Activated naive CD8-positive, alpha-beta T cell treated with anti-CD3 and anti-CD28 coated beads, Interleukin-2, amount 50 U/mL, for 24 hours (primary cell): ENCODE results near the gene ZNF280D.
"Not testable (repeated sequence)": the region's sequence is repeated elsewhere in the genome, so short reads cannot be mapped to it uniquely, and the experiment has no call there.

Experiments used
- ATAC-seq: fragments of 150-1000 bp; cut with Tn5 transposase; one replicate; pipeline ENCODE4 v1.10.0; 2021
- DNase-seq: peaks from one replicate; pipeline ENCODE4 v3.0.0; 2021
- H3K27ac Mint-ChIP-seq: one replicate; pipeline ENCODE4 v1.8.0; 2021; ENCODE audit warnings: mild to moderate bottlenecking, mixed read lengths
- H3K27me3 Mint-ChIP-seq: one replicate; pipeline ENCODE4 v1.8.0; 2021; ENCODE audit warnings: mixed read lengths
- H3K36me3 Mint-ChIP-seq: one replicate; pipeline ENCODE4 v1.8.0; 2021; ENCODE audit warnings: low read depth, mixed read lengths
- H3K4me1 Mint-ChIP-seq: one replicate; pipeline ENCODE4 v1.8.0; 2021; ENCODE audit warnings: mixed read lengths
- H3K4me3 Mint-ChIP-seq: one replicate; pipeline ENCODE4 v1.8.0; 2021; ENCODE audit warnings: mild to moderate bottlenecking, moderate library complexity, mixed read lengths
- H3K9me3 Mint-ChIP-seq: one replicate; pipeline ENCODE4 v1.8.0; 2021; ENCODE audit warnings: mixed read lengths

ZNF280D gene

GRCh38 chr15:56716334-56716733 lies 17.0 kb downstream of the ZNF280D start:
- Mint-ChIP-seq H3K36me3 (no peaks in the 10 kb centered on the region), H3K4me1 (peaks cover 38% of the 10 kb centered on the region), H3K4me3 (no peak overlapping the region), H3K27ac (no peak overlapping the region), H3K9me3 (no peaks in the 10 kb centered on the region), H3K27me3 (no peaks in the 10 kb centered on the region)
- DNase-seq = no peak
- no peak for ATAC-seq

GRCh38 chr15:56715220-56715619 lies 18.1 kb downstream of the ZNF280D start:
- H3K27ac Mint-ChIP-seq = no peak overlapping the region
- H3K9me3 Mint-ChIP-seq = no peaks in the 10 kb centered on the region
- no peak for DNase-seq
- no peak for ATAC-seq
- peaks cover 33% of the 10 kb centered on the region for H3K4me1 Mint-ChIP-seq
- peaks cover 2% of the 10 kb centered on the region for H3K36me3 Mint-ChIP-seq
- no peak overlapping the region for H3K4me3 Mint-ChIP-seq
- H3K27me3 Mint-ChIP-seq = no peaks in the 10 kb centered on the region

GRCh38 chr15:56709502-56709901 lies 23.8 kb downstream of the ZNF280D start:
- DNase-seq, H3K36me3 Mint-ChIP-seq, H3K27ac Mint-ChIP-seq, ATAC-seq, H3K9me3 Mint-ChIP-seq, H3K4me1 Mint-ChIP-seq, H3K4me3 Mint-ChIP-seq, H3K27me3 Mint-ChIP-seq: not testable (repeated sequence)

- peak; percentile 43 for ATAC-seq
- Mint-ChIP-seq H3K36me3 (peaks cover 31% of the 10 kb centered on the region), H3K4me3 (no peak overlapping the region)
Measured at GRCh38 chr15:56699743-56700142, 33.6 kb downstream of the ZNF280D start.

GRCh38 chr15:56698270-56698669 lies 35.0 kb downstream of the ZNF280D start:
- Mint-ChIP-seq H3K27ac (no peak overlapping the region), H3K36me3 (peaks cover 21% of the 10 kb centered on the region), H3K4me3 (no peak overlapping the region), H3K4me1 (no peaks in the 10 kb centered on the region), H3K27me3 (no peaks in the 10 kb centered on the region), H3K9me3 (no peaks in the 10 kb centered on the region)
- DNase-seq = no peak
- ATAC-seq = no peak

More at GRCh38 chr15:56699743-56700142, 33.6 kb downstream of the ZNF280D start:
- no peak overlapping the region for H3K27ac Mint-ChIP-seq
- H3K27me3 Mint-ChIP-seq = no peaks in the 10 kb centered on the region
- H3K4me1 Mint-ChIP-seq = no peaks in the 10 kb centered on the region
- no peak for DNase-seq
- no peaks in the 10 kb centered on the region for H3K9me3 Mint-ChIP-seq

GRCh38 chr15:56693761-56694160 lies 39.5 kb downstream of the ZNF280D start:
- Mint-ChIP-seq H3K4me1 (no peaks in the 10 kb centered on the region), H3K36me3 (no peaks in the 10 kb centered on the region), H3K9me3 (no peaks in the 10 kb centered on the region), H3K4me3 (no peak overlapping the region), H3K27ac (no peak overlapping the region), H3K27me3 (no peaks in the 10 kb centered on the region)
- no peak for ATAC-seq
- no peak for DNase-seq

GRCh38 chr15:56690733-56691132 lies 42.6 kb downstream of the ZNF280D start:
- Mint-ChIP-seq H3K9me3 (no peaks in the 10 kb centered on the region), H3K4me1 (no peaks in the 10 kb centered on the region), H3K4me3 (no peak overlapping the region), H3K27me3 (no peaks in the 10 kb centered on the region), H3K27ac (no peak overlapping the region), H3K36me3 (peaks cover 5% of the 10 kb centered on the region)
- DNase-seq (no peak), ATAC-seq (no peak)

- no peaks in the 10 kb centered on the region for H3K4me1 Mint-ChIP-seq
- H3K27ac Mint-ChIP-seq = no peak overlapping the region
- H3K36me3 Mint-ChIP-seq = peaks cover 5% of the 10 kb centered on the region
- H3K9me3 Mint-ChIP-seq = no peaks in the 10 kb centered on the region
- no peak for ATAC-seq
- no peak for DNase-seq
- H3K4me3 Mint-ChIP-seq = no peak overlapping the region
- no peaks in the 10 kb centered on the region for H3K27me3 Mint-ChIP-seq
Measured at GRCh38 chr15:56683908-56684307, 49.4 kb downstream of the ZNF280D start.

- Mint-ChIP-seq H3K9me3 (no peaks in the 10 kb centered on the region), H3K4me1 (no peaks in the 10 kb centered on the region), H3K36me3 (peaks cover 8% of the 10 kb centered on the region), H3K4me3 (no peak overlapping the region), H3K27me3 (no peaks in the 10 kb centered on the region), H3K27ac (no peak overlapping the region)
- no peak for DNase-seq
- ATAC-seq = no peak
Measured at GRCh38 chr15:56681113-56681512, 52.2 kb downstream of the ZNF280D start.

- Mint-ChIP-seq H3K4me3 (no peak overlapping the region), H3K27ac (no peak overlapping the region), H3K27me3 (no peaks in the 10 kb centered on the region), H3K9me3 (no peaks in the 10 kb centered on the region), H3K36me3 (peaks cover 18% of the 10 kb centered on the region), H3K4me1 (no peaks in the 10 kb centered on the region)
- DNase-seq = no peak
- no peak for ATAC-seq
Measured at GRCh38 chr15:56679225-56679624, 54.1 kb downstream of the ZNF280D start.

- no peak for DNase-seq
- no peak for ATAC-seq
- Mint-ChIP-seq H3K9me3 (no peaks in the 10 kb centered on the region), H3K4me3 (no peak overlapping the region), H3K4me1 (no peaks in the 10 kb centered on the region), H3K36me3 (peaks cover 21% of the 10 kb centered on the region), H3K27ac (no peak overlapping the region), H3K27me3 (no peaks in the 10 kb centered on the region)
Measured at GRCh38 chr15:56678571-56678970, 54.7 kb downstream of the ZNF280D start.

GRCh38 chr15:56677271-56677670 lies 56.0 kb downstream of the ZNF280D start:
- Mint-ChIP-seq H3K9me3 (no peaks in the 10 kb centered on the region), H3K36me3 (peaks cover 26% of the 10 kb centered on the region), H3K4me1 (no peaks in the 10 kb centered on the region), H3K27ac (no peak overlapping the region), H3K4me3 (no peak overlapping the region), H3K27me3 (no peaks in the 10 kb centered on the region)
- no peak for ATAC-seq
- no peak for DNase-seq

- no peak for ATAC-seq
- Mint-ChIP-seq H3K4me1 (no peaks in the 10 kb centered on the region), H3K4me3 (no peak overlapping the region), H3K27me3 (no peaks in the 10 kb centered on the region), H3K27ac (no peak overlapping the region), H3K9me3 (no peaks in the 10 kb centered on the region), H3K36me3 (peaks cover 33% of the 10 kb centered on the region)
- no peak for DNase-seq
Measured at GRCh38 chr15:56675930-56676329, 57.4 kb downstream of the ZNF280D start.

GRCh38 chr15:56674857-56675256 lies 58.5 kb downstream of the ZNF280D start:
- Mint-ChIP-seq H3K4me3 (no peak overlapping the region), H3K36me3 (peaks cover 33% of the 10 kb centered on the region), H3K27me3 (no peaks in the 10 kb centered on the region), H3K4me1 (no peaks in the 10 kb centered on the region), H3K27ac (no peak overlapping the region), H3K9me3 (no peaks in the 10 kb centered on the region)
- ATAC-seq = no peak
- DNase-seq = no peak

- DNase-seq (no peak), ATAC-seq (no peak)
- no peak overlapping the region for H3K27ac Mint-ChIP-seq
- no peaks in the 10 kb centered on the region for H3K27me3 Mint-ChIP-seq
- no peaks in the 10 kb centered on the region for H3K9me3 Mint-ChIP-seq
- H3K36me3 Mint-ChIP-seq = peaks cover 33% of the 10 kb centered on the region
- H3K4me1 Mint-ChIP-seq = no peaks in the 10 kb centered on the region
- no peak overlapping the region for H3K4me3 Mint-ChIP-seq
Measured at GRCh38 chr15:56672721-56673120, 60.6 kb downstream of the ZNF280D start.

GRCh38 chr15:56667517-56667916 lies 65.8 kb downstream of the ZNF280D start:
- Mint-ChIP-seq H3K4me3 (no peak overlapping the region), H3K27ac (no peak overlapping the region), H3K27me3 (no peaks in the 10 kb centered on the region), H3K4me1 (no peaks in the 10 kb centered on the region), H3K36me3 (peaks cover 32% of the 10 kb centered on the region), H3K9me3 (no peaks in the 10 kb centered on the region)
- ATAC-seq (no peak), DNase-seq (no peak)
